ENCODE measurements around the gene KICS2.

DNA sequence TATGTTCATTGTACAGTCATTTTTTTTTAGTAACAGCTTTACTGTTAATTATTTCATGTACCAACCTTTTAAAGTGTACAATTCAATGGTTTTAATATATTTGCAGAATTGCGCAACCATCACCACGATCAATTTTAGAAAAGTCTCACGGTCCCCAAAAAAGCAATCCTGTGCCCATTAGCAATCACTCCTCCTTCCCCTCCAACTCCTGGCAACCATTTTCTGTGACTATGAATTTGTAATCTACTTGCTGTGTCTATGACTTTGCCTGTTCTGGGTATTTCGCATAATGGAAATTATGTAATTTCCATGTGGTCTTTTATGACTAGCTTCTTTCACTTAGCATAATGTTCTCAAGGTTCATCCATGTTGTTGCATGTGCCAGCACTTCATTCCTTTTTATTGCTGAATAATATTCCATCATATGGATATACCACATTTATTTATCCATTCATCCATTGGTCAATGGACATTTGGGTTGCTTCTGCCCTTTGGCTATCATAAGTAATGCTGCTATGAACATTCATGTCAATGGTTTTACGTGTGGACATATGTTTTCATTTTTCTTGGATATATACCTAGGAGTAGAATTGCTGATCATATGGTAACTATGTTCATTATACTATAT, 9.9 kb downstream of the KICS2 start:
- TF ChIP-seq, protein P1, sequence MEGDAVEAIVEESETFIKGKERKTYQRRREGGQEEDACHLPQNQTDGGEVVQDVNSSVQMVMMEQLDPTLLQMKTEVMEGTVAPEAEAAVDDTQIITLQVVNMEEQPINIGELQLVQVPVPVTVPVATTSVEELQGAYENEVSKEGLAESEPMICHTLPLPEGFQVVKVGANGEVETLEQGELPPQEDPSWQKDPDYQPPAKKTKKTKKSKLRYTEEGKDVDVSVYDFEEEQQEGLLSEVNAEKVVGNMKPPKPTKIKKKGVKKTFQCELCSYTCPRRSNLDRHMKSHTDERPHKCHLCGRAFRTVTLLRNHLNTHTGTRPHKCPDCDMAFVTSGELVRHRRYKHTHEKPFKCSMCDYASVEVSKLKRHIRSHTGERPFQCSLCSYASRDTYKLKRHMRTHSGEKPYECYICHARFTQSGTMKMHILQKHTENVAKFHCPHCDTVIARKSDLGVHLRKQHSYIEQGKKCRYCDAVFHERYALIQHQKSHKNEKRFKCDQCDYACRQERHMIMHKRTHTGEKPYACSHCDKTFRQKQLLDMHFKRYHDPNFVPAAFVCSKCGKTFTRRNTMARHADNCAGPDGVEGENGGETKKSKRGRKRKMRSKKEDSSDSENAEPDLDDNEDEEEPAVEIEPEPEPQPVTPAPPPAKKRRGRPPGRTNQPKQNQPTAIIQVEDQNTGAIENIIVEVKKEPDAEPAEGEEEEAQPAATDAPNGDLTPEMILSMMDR (IDR thresholded peaks at IDR 0.05): no peak
- no peak for TF ChIP-seq POLR2AphosphoS5 (IDR thresholded peaks at IDR 0.05; ENCODE audit: low read depth, low read length)

Data from Panc1 (cell line).